Thymus (tissue), 11 donors: ENCODE results near the gene SPTBN1. TPM values are rescaled to one million over a fixed set of nuclear protein-coding genes. Genes with fewer than 3 reads are reported as not detected.
A peak's percentile ranks its signal among the peaks of the same experiment; 100 is the strongest.

Experiments
- DNase-seq, 9 donors: peaks; one replicate each; pipeline ENCODE4 v3.0.0-alpha.2; 2013; ENCODE audit warnings: low spot score in 9 of 9, low read depth in 6 of 9, missing footprints in 1 of 9
- H3K27ac ChIP-seq, 2 donors: one replicate each; pipeline ENCODE4 v1.5.1; 2013; ENCODE audit warnings: control low read depth in 1 of 2, low read depth in 1 of 2, low read length in 1 of 2, mild to moderate bottlenecking in 1 of 2, moderate library complexity in 1 of 2
- H3K27me3 ChIP-seq, 2 donors: one replicate each; pipeline ENCODE4 v1.5.1; 2013; ENCODE audit warnings: low read length in 1 of 2; ENCODE audit not compliant: control insufficient read depth in 2 of 2, insufficient read depth in 1 of 2
- H3K36me3 ChIP-seq, 2 donors: one replicate each; pipeline ENCODE4 v1.5.1; 2013; ENCODE audit warnings: low read length in 1 of 2, mild to moderate bottlenecking in 1 of 2, moderate library complexity in 1 of 2; ENCODE audit not compliant: control insufficient read depth in 2 of 2, insufficient read depth in 2 of 2
- H3K4me1 ChIP-seq, 2 donors: one replicate each; pipeline ENCODE4 v1.5.1; 2013; ENCODE audit warnings: low read length in 2 of 2; ENCODE audit not compliant: control insufficient read depth in 2 of 2, insufficient read depth in 2 of 2
- H3K4me3 ChIP-seq, 2 donors: one replicate each; pipeline ENCODE4 v1.5.1; 2013; ENCODE audit warnings: low read length in 2 of 2, control low read depth in 1 of 2, mild to moderate bottlenecking in 1 of 2
- H3K9me3 ChIP-seq, 2 donors: one replicate each; pipeline ENCODE4 v1.5.1; 2013; ENCODE audit warnings: low read length in 1 of 2, mild to moderate bottlenecking in 1 of 2; ENCODE audit not compliant: control insufficient read depth in 2 of 2, insufficient read depth in 1 of 2
- WGBS: extraction: QIAGEN DNeasy Blood & Tissue Kit; methylation state at CpG from one replicate; pipeline ENCODE4 v1.1.7; 2013; 5-methylcytosine and 5-hydroxymethylcytosine counted together
- polyA plus RNA-seq: library from polyadenylated mRNA; stranded (reverse); fragments of 200-250 nt; gene quantifications from one replicate; pipeline ENCODE4 v1.2.3, GENCODE V29; 2013
- total RNA-seq: library from RNA; stranded (reverse); fragments of 120-200 nt; gene quantifications from one replicate; pipeline ENCODE4 v1.2.4, GENCODE V29; 2013
- donor health status: healthy.

Gene SPTBN1
- total and polyA plus RNA-seq, 2 donors, result 37.1 to 74.4 TPM

GRCh38 chr2:54440050-54440449 is 16.1 kb upstream of the SPTBN1 start:
- Histone ChIP-seq H3K36me3 (no peaks in the 10 kb centered on the region), H3K27me3 (no peaks in the 10 kb centered on the region), H3K9me3 (no peaks in the 10 kb centered on the region), H3K27ac (no peak overlapping the region), H3K4me1 (no peaks in the 10 kb centered on the region), H3K4me3 (no peak overlapping the region)
- no peak for DNase-seq
- 92% methylated on average over 2 of the region's 2 CpGs for WGBS

GRCh38 chr2:54444503-54444902 is 11.6 kb upstream of the SPTBN1 start:
- Histone ChIP-seq H3K4me1 (no peaks in the 10 kb centered on the region), H3K4me3 (no peak overlapping the region), H3K27me3 (no peaks in the 10 kb centered on the region), H3K9me3 (no peaks in the 10 kb centered on the region), H3K27ac (no peak overlapping the region), H3K36me3 (no peaks in the 10 kb centered on the region)
- no peak for DNase-seq
- WGBS, result 92% methylated on average over 1 of the region's 1 CpG

DNA sequence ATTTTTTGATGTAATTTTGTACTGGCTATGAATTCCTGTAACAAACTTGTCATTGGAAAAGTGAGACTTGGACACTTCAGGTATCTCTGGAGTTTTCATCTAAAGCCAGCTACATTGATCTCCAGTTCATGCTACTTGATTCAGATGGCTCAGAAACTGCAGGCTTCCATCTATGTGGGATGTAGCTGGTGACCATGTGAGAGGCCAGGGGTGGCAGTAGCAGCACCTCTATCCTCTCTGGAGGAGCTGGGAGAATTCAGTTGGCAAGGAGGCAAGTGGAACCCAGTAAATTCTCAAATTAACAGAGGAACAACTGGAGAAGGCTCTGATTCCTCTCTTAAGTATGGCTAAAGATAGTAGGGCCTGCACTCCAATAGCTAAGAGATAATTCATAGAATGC is 10.0 kb upstream of the SPTBN1 start:
- no peak for DNase-seq
- no peaks in the 10 kb centered on the region for H3K4me1 ChIP-seq
- no peak overlapping the region for H3K27ac ChIP-seq

DNA sequence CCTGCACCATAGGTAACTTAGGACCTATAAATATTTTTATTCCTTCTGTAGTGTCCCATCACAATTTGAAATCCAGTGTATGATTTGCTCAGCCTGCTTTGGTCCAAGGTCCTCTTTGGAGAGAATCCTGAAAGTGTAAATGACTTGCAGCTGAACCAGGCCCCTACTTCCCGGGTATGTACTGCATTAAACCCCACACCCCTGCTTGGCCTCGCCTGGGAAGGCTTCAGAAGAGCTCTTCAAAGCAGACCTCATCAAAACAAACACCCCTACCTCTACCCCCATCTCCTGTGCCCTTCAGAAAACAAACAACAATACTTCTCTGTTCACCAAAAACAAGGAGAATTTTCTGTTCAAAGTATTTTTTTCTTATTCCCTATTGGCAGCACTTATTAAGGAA is 9.5 kb upstream of the SPTBN1 start:
- WGBS, result 65% methylated on average over 2 of the region's 2 CpGs
- no peak overlapping the region for H3K27ac ChIP-seq

More for the DNA sequence above, 10.0 kb upstream of the SPTBN1 start:
- H3K4me3 ChIP-seq, result no peak overlapping the region
- H3K27me3 ChIP-seq, result no peaks in the 10 kb centered on the region
- H3K36me3 ChIP-seq, result no peaks in the 10 kb centered on the region
- H3K9me3 ChIP-seq, result no peaks in the 10 kb centered on the region

DNA sequence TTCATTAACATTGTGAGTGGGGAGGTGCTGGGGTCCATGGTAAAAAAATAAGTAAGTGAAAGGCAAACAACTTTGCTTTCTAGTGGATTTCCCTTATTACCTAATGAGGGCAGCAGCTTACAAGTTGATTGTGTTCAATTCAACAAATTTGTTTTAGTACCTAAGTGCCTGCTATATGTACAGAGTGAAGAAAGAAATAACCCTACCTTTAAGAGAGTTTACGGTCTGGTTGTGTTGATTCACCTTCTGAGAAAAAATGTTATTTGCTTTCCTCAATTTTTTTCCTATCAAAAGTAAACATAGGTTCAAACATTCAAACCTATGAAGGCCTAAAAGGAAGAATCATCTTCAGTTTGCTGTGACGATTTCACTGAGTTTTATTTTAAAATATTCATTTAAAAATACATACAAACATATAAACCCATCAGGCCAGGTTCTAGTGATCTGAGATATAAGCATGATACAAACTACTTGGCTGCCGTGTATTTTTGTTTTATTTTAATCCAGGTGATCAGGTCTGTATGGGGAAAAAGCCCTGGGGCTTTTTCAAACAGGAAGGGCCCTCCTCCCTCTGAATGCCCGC is 1.5 kb upstream of the SPTBN1 start:
- H3K36me3 ChIP-seq, result no peaks in the 10 kb centered on the region
- no peak overlapping the region for H3K27ac ChIP-seq
- H3K4me1 ChIP-seq, result peaks cover 8 to 18% of the 10 kb centered on the region in 2 donors
- peak overlapping the region in 1 of 2 donors; percentile 50 for H3K4me3 ChIP-seq
- no peak for DNase-seq
- H3K27me3 ChIP-seq, result peaks cover 43 to 52% of the 10 kb centered on the region in 2 donors
- no peaks in the 10 kb centered on the region for H3K9me3 ChIP-seq
- WGBS, result 37% methylated on average over 4 of the region's 4 CpGs

More for the DNA sequence above, 9.5 kb upstream of the SPTBN1 start:
- peak in 1 of 9 donors; percentile 35 for DNase-seq
- Histone ChIP-seq H3K4me3 (no peak overlapping the region), H3K4me1 (no peaks in the 10 kb centered on the region), H3K9me3 (no peaks in the 10 kb centered on the region), H3K36me3 (no peaks in the 10 kb centered on the region), H3K27me3 (no peaks in the 10 kb centered on the region)

DNA sequence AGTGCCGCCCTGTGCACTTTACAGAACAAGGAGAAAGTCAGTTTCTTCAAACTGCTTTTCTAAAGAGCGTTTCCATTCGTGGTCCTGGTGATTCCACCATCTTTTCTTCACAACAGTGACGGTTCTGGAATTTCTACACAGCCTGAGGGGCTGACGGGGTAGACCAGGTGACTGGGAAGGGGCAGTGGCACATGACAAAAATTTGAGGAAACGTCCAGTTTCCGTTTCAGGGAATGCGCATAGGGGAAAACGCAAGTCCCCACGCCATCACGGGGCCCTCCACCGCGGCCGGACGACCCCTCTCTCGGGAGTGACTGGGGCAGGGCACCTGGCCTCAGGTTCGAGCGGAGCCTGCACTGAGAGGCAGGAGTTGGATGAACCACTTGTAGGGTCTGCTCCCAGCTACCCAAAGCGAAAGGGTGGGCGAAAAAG is 980 bp upstream of the SPTBN1 start:
- Histone ChIP-seq H3K9me3 (no peaks in the 10 kb centered on the region), H3K4me3 (peak overlapping the region; percentile 50 to 72), H3K36me3 (no peaks in the 10 kb centered on the region), H3K27me3 (peaks cover 43 to 55% of the 10 kb centered on the region in 2 donors), H3K4me1 (peaks cover 8 to 18% of the 10 kb centered on the region in 2 donors), H3K27ac (peak overlapping the region in 1 of 2 donors; percentile 64)
- WGBS, result 9% methylated on average over 20 of the region's 20 CpGs
- DNase-seq, result peak in 1 of 9 donors; percentile 11

GRCh38 chr2:54456362-54456611 is 160 bp downstream of the SPTBN1 start:
- Histone ChIP-seq H3K27me3 (peaks cover 43 to 61% of the 10 kb centered on the region in 2 donors), H3K4me3 (peak overlapping the region; percentile 50 to 72), H3K4me1 (peaks cover 8 to 18% of the 10 kb centered on the region in 2 donors), H3K27ac (peak overlapping the region in 1 of 2 donors; percentile 18), H3K36me3 (no peaks in the 10 kb centered on the region), H3K9me3 (no peaks in the 10 kb centered on the region)
- DNase-seq, result no peak
- WGBS, result under 1% methylated on average over 30 of the region's 30 CpGs

GRCh38 chr2:54456612-54457322 is 640 bp downstream of the SPTBN1 start:
- H3K36me3 ChIP-seq, result no peaks in the 10 kb centered on the region

DNA sequence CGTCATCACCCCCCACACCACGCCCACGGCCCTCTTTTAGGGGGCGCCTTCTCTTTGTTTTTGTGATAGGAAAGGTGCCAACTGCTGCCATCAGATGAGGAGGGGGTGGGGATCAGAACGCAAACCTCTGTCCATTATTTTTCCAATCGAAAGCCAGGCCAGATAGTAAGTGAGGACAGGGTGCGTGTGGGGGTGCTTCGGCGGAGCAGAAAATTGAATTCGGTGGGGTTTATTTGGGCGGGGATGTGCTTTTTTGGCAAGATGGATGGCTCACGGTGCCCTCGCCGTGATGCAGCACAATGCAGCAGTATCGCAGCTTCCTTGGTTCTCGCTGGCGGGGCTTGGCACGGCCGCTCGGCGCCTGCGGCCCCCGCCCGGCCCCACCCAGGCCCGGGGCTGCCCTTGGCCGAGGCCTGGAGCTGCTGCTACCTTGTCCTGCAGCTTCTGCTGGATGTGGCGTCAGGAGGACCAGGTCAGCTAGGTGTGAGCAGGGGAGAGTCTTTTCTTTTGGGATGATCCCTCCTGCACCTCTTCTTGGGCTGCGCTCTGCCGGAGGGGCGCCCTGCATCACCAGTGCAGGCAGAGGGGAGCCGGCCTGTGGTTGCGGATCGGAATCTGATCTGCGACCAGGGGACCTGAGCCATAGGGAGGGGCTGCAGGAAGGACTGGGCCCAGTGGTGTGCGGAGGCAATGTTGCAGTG is 1.3 kb downstream of the SPTBN1 start:
- Histone ChIP-seq H3K27me3 (peaks cover 43 to 61% of the 10 kb centered on the region in 2 donors), H3K4me3 (peak overlapping the region; percentile 48 to 72), H3K9me3 (no peaks in the 10 kb centered on the region), H3K27ac (peak overlapping the region in 1 of 2 donors; percentile 11), H3K4me1 (peaks cover 8 to 18% of the 10 kb centered on the region in 2 donors), H3K36me3 (no peaks in the 10 kb centered on the region)
- peak in 1 of 9 donors; percentile 40 for DNase-seq
- WGBS, result under 1% methylated on average over 35 of the region's 35 CpGs

More at GRCh38 chr2:54456612-54457322, 640 bp downstream of the SPTBN1 start:
- H3K27ac ChIP-seq, result peak overlapping the region in 1 of 2 donors; percentile 11
- peak overlapping the region; percentile 50 to 72 for H3K4me3 ChIP-seq
- no peaks in the 10 kb centered on the region for H3K9me3 ChIP-seq
- H3K27me3 ChIP-seq, result peaks cover 43 to 61% of the 10 kb centered on the region in 2 donors
- H3K4me1 ChIP-seq, result peaks cover 8 to 18% of the 10 kb centered on the region in 2 donors
- WGBS, result under 1% methylated on average over 87 of the region's 87 CpGs
- DNase-seq, result peak in 1 of 9 donors; percentile 34
